ENCODE results near the gene ANKRD66.
"Not testable (repeated sequence)": the region's sequence is repeated elsewhere in the genome, so short reads cannot be mapped to it uniquely, and the experiment has no call there.

Gene ANKRD66

DNA sequence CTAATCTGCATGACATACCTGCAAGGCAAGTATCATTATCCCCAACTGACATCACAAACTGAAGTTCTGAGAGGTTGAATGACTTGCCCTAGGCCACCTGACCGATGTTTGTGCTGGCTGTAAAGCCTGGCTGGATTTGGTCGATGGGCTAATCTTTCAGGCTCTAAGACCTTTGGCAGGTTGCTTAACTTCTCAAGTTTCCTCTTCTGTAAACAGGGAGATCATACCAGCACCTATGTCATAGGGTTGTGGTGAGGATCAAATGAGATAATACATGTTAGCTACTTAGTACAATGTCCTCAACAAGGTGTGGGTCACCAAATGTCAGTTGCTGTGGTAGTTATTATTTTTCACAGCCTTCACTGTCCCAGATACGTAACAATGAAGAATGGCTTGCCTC lies 14.2 kb downstream of the ANKRD66 start:
- TF ChIP-seq, protein P1, sequence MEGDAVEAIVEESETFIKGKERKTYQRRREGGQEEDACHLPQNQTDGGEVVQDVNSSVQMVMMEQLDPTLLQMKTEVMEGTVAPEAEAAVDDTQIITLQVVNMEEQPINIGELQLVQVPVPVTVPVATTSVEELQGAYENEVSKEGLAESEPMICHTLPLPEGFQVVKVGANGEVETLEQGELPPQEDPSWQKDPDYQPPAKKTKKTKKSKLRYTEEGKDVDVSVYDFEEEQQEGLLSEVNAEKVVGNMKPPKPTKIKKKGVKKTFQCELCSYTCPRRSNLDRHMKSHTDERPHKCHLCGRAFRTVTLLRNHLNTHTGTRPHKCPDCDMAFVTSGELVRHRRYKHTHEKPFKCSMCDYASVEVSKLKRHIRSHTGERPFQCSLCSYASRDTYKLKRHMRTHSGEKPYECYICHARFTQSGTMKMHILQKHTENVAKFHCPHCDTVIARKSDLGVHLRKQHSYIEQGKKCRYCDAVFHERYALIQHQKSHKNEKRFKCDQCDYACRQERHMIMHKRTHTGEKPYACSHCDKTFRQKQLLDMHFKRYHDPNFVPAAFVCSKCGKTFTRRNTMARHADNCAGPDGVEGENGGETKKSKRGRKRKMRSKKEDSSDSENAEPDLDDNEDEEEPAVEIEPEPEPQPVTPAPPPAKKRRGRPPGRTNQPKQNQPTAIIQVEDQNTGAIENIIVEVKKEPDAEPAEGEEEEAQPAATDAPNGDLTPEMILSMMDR (IDR thresholded peaks at IDR 0.05; ENCODE audit: low read depth, low read length, missing control alignments), result no peak
- DNase-seq (ENCODE audit: low read depth), result no peak
- no peak overlapping the region for H3K4me3 ChIP-seq (ENCODE audit: low read depth, low read length)

DNA sequence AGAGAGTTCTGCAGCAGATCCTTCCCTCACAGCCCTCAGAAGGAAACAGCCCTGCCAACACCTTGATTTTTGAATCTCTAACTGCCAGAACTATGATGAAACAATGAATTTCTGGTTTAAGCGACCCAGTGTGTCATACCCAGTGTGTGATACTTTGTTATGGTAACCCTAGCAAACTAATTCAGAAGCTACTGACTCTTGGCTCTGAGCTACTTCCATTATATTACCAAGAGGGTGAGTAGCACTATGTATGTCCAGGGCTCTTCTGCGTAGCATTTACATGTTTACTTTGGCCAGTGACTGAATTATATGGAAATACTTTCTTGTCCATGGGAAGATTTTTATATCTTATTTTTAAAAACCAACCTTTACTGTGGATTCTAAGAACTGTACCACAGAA lies 16.7 kb downstream of the ANKRD66 start:
- TF ChIP-seq, protein P1 (IDR thresholded peaks at IDR 0.05; ENCODE audit: low read depth, low read length, missing control alignments), result no peak
- no peak for DNase-seq (ENCODE audit: low read depth)
- no peak overlapping the region for H3K4me3 ChIP-seq (ENCODE audit: low read depth, low read length)

DNA sequence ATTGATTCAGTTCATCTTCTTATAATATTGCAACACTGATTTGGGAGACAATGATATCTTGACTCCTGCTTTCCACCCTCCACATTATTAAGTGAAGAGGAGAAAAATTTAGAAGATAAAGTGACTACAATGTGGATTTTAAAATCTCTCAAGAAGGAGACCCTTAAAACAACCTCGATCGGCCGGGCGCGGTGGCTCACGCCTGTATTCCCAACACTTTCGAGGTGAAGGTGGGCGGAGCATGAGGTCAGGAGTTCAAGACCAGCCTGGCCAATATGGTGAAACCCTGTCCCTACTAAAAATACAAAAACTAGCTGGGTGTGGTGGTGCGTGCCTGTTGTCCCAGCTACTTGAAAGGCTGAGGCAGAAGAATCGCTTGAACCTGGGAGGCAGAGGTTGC lies 17.5 kb downstream of the ANKRD66 start:
- not testable (repeated sequence) for DNase-seq (ENCODE audit: low read depth); H3K4me3 ChIP-seq (ENCODE audit: low read depth, low read length)

DNA sequence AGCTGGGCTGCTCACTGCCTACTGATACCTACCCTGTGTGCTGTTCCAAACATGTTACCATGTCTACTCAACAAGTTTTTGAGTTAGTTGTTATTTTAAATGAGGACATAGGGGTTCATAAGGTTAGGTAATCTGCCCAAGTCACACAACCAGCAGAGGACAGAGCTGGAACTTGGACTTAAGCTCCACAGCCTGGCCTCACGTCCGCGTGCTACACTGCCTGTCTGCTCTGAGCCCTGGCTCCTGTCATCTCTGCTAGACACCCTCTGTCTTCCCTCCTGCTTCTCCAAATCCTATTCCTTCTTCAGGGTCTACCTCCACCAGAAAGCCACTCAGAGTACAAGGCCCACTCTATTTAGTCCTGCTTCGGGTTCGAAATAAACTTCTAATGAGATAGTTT lies 18.2 kb downstream of the ANKRD66 start:
- no peak overlapping the region for H3K4me3 ChIP-seq (ENCODE audit: low read depth, low read length)
- TF ChIP-seq, protein P1 (IDR thresholded peaks at IDR 0.05; ENCODE audit: low read depth, low read length, missing control alignments), result no peak
- no peak for DNase-seq (ENCODE audit: low read depth)

DNA sequence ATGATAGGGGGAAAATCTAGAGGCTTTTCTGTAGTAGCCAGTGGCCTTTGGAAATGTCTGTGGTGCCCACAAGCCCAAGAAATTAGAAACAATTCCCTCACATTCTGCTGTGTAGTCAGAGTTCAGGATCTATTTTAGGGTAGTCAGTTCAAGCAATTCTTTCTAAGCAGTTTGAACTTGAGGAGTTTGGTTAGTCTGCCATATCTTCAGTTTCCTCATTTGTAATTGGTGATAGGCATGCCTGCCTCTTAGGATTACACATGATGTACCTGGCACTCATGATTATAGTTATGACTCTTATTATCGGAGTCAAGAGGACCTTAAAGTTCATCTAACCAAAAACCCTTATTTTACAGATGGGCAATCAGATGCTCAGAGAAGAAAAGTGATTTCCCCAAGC lies 25.3 kb downstream of the ANKRD66 start:
- DNase-seq (ENCODE audit: low read depth), result no peak
- TF ChIP-seq, protein P1 (IDR thresholded peaks at IDR 0.05; ENCODE audit: low read depth, low read length, missing control alignments), result no peak
- no peak overlapping the region for H3K4me3 ChIP-seq (ENCODE audit: low read depth, low read length)

DNA sequence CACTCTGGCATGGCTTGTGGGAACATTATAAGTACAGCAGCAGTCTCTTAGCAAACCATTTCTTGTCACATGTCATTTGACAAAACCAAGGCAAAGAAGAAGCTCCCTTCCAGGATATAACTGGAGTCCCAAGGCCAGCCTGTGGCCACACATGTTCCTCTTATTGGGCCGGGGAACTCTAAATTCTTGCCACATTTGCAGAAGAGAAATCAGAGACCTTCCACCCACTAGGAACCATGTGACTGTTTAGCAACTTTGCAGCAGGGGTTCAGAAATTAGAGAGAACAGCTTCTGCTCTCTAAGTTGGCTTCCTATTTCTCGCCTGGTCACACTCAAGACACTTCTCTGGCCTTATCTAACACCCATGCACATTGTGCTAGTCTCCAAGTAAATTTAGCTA lies 26.0 kb downstream of the ANKRD66 start:
- no peak overlapping the region for H3K4me3 ChIP-seq (ENCODE audit: low read depth, low read length)
- no peak for DNase-seq (ENCODE audit: low read depth)
- TF ChIP-seq, protein P1 (IDR thresholded peaks at IDR 0.05; ENCODE audit: low read depth, low read length, missing control alignments), result no peak

DNA sequence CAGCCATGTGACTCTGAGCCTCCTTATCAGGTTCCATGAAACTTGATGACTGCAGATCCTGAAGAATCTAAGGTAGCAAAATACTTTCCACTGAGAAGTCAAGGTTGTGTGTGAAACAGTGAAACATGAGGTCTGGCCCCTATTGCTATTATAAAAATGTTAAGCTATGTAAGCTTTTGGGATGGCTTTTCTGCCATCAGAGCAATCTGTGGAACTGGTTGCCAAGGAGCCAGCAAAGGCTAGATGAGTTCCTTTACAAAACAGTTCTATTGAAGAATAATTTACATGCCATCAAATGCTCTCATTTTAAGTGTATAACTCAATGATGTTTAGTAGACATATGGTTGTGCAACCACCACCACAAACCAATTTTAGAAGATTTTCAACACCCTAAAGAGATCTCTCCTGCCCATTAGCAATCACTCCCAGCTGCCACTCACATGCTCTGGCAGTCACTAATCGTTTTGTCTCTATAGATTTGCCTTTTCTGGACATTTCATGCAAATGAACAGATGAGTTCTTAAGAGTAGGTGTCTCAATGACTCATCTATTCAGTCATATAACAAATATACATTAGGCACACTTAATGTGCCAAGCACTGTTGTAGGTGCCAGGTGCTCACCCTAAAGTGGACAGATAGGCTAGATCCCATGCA lies 26.6 kb downstream of the ANKRD66 start:
- no peak for DNase-seq (ENCODE audit: low read depth)
- no peak overlapping the region for H3K4me3 ChIP-seq (ENCODE audit: low read depth, low read length)
- TF ChIP-seq, protein P1 (IDR thresholded peaks at IDR 0.05; ENCODE audit: low read depth, low read length, missing control alignments), result no peak

DNA sequence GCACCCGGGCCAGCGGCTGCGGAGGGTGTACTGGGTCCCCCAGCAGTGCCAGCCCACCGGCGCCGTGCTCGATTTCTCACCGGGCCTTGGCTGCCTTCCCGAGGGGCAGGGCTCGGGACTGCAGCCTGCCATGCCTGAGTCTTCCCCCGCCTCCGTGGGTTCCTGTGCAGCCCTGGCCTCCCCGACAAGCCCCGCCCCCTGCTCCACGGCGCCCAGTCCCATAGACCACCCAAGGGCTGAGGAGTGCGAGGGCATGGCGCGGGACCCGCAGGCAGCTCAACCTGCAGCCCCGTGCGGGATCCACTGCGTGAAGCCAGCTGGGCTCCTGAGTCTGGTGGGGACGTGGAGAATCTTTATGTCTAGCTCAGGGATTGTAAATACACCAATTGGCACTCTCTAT lies 28.0 kb downstream of the ANKRD66 start:
- H3K4me3 ChIP-seq (ENCODE audit: low read depth, low read length); DNase-seq (ENCODE audit: low read depth): not testable (repeated sequence)

Data from GM12864 (cell line).